Activated CD4-positive, alpha-beta memory T cell treated with anti-CD3 and anti-CD28 coated beads for 36 hours (primary cell): ENCODE results near the gene TBC1D5. TPM values are rescaled to one million over a fixed set of nuclear protein-coding genes. Genes with fewer than 3 reads are reported as not detected.

Experiments used
- CTCF ChIA-PET: fragments of 350-600 bp; sonication (Branson Sonifier 250); formaldehyde crosslinking; loops from one replicate; lab custom pipeline; 2021; ENCODE audit warnings: antibody characterized with exemption, inconsistent platforms; lab: Charles Lee
- POLR2A ChIA-PET: fragments of 350-600 bp; sonication (Branson Sonifier 250); formaldehyde crosslinking; loops from one replicate; lab custom pipeline; 2021; ENCODE audit warnings: antibody characterized with exemption; lab: Charles Lee
- DNase-seq: peaks from one replicate; pipeline ENCODE4 v3.0.0-alpha.2; 2020
- H3K27ac Mint-ChIP-seq: one replicate; pipeline ENCODE4 v1.8.0; 2021; ENCODE audit warnings: mixed read lengths
- H3K27me3 Mint-ChIP-seq: one replicate; pipeline ENCODE4 v1.8.0; 2021; ENCODE audit warnings: mixed read lengths
- H3K36me3 Mint-ChIP-seq: one replicate; pipeline ENCODE4 v1.8.0; 2021; ENCODE audit warnings: mixed read lengths
- H3K4me1 Mint-ChIP-seq: one replicate; pipeline ENCODE4 v1.8.0; 2021; ENCODE audit warnings: low read depth, mixed read lengths
- H3K4me3 Mint-ChIP-seq: one replicate; pipeline ENCODE4 v1.8.0; 2021; ENCODE audit warnings: mild to moderate bottlenecking, mixed read lengths
- H3K9me3 Mint-ChIP-seq: one replicate; pipeline ENCODE4 v1.8.0; 2021; ENCODE audit warnings: mixed read lengths
- intact Hi-C: fragments of 100-400 bp; cut with micrococcal nuclease; formaldehyde crosslinking; loops from one replicate; pipeline ENCODE4 v1.15.1; 2023
- total RNA-seq, 2 experiments: library from RNA; stranded (reverse); gene quantifications; one replicate each; pipeline ENCODE4 v1.2.3, GENCODE V29; 2021

The TBC1D5 gene
- total RNA-seq, 2 experiments from 2014 or later, result 49.2 to 53.7 TPM

GRCh38 chr3:17770682-17771081 lies 28.3 kb upstream of the TBC1D5 start:
- Mint-ChIP-seq H3K4me3 (no peak overlapping the region), H3K4me1 (peaks cover 7% of the 10 kb centered on the region), H3K27ac (no peak overlapping the region), H3K27me3 (peaks cover 9% of the 10 kb centered on the region), H3K9me3 (peaks cover 5% of the 10 kb centered on the region), H3K36me3 (no peaks in the 10 kb centered on the region)
- DNase-seq, result no peak
- intact Hi-C loops, result no loop called here
- ChIA-PET CTCF (no interaction called here), POLR2A (no interaction called here)

GRCh38 chr3:17765819-17766472 lies 23.5 kb upstream of the TBC1D5 start:
- CTCF ChIA-PET, result no interaction called here
- no peaks in the 10 kb centered on the region for H3K36me3 Mint-ChIP-seq
- H3K4me3 Mint-ChIP-seq, result no peak overlapping the region
- intact Hi-C loops, result no loop called here
- no peaks in the 10 kb centered on the region for H3K27me3 Mint-ChIP-seq
- H3K4me1 Mint-ChIP-seq, result no peaks in the 10 kb centered on the region
- no peak for DNase-seq
- no peak overlapping the region for H3K27ac Mint-ChIP-seq
- H3K9me3 Mint-ChIP-seq, result no peaks in the 10 kb centered on the region
- POLR2A ChIA-PET, result no interaction called here

GRCh38 chr3:17761563-17761962 lies 19.1 kb upstream of the TBC1D5 start:
- H3K4me3 Mint-ChIP-seq, result no peak overlapping the region
- CTCF ChIA-PET, result no interaction called here
- peaks cover 1% of the 10 kb centered on the region for H3K27me3 Mint-ChIP-seq

GRCh38 chr3:17759901-17760300 lies 17.5 kb upstream of the TBC1D5 start:
- ChIA-PET CTCF (no interaction called here), POLR2A (no interaction called here)
- DNase-seq, result no peak
- peaks cover 3% of the 10 kb centered on the region for H3K4me1 Mint-ChIP-seq
- no peak overlapping the region for H3K4me3 Mint-ChIP-seq
- H3K36me3 Mint-ChIP-seq, result no peaks in the 10 kb centered on the region
- intact Hi-C loops, result no loop called here
- peaks cover 1% of the 10 kb centered on the region for H3K27me3 Mint-ChIP-seq
- H3K9me3 Mint-ChIP-seq, result no peaks in the 10 kb centered on the region
- no peak overlapping the region for H3K27ac Mint-ChIP-seq

More at GRCh38 chr3:17761563-17761962, 19.1 kb upstream of the TBC1D5 start:
- H3K4me1 Mint-ChIP-seq, result no peaks in the 10 kb centered on the region
- H3K36me3 Mint-ChIP-seq, result no peaks in the 10 kb centered on the region
- intact Hi-C loops, result no loop called here
- POLR2A ChIA-PET, result no interaction called here
- no peaks in the 10 kb centered on the region for H3K9me3 Mint-ChIP-seq
- H3K27ac Mint-ChIP-seq, result no peak overlapping the region
- no peak for DNase-seq

- DNase-seq, result no peak
- Mint-ChIP-seq H3K27ac (no peak overlapping the region), H3K36me3 (no peaks in the 10 kb centered on the region), H3K4me3 (no peak overlapping the region), H3K27me3 (peaks cover 1% of the 10 kb centered on the region), H3K4me1 (peaks cover 3% of the 10 kb centered on the region), H3K9me3 (no peaks in the 10 kb centered on the region)
- intact Hi-C loops, result no loop called here
- ChIA-PET POLR2A (no interaction called here), CTCF (no interaction called here)
Measured at GRCh38 chr3:17755836-17756235, 13.4 kb upstream of the TBC1D5 start.

GRCh38 chr3:17753632-17753992 lies 11.2 kb upstream of the TBC1D5 start:
- Mint-ChIP-seq H3K9me3 (no peaks in the 10 kb centered on the region), H3K36me3 (no peaks in the 10 kb centered on the region), H3K4me1 (peaks cover 15% of the 10 kb centered on the region), H3K27me3 (peaks cover 1% of the 10 kb centered on the region), H3K27ac (no peak overlapping the region), H3K4me3 (no peak overlapping the region)
- intact Hi-C loops, result no loop called here
- DNase-seq, result no peak
- ChIA-PET CTCF (no interaction called here), POLR2A (no interaction called here)

- Mint-ChIP-seq H3K4me1 (peaks cover 15% of the 10 kb centered on the region), H3K27me3 (peaks cover 1% of the 10 kb centered on the region), H3K36me3 (no peaks in the 10 kb centered on the region), H3K27ac (no peak overlapping the region), H3K9me3 (no peaks in the 10 kb centered on the region), H3K4me3 (no peak overlapping the region)
- no peak for DNase-seq
- intact Hi-C loops, result no loop called here
- CTCF ChIA-PET, result interaction anchor here (0.7 kb wide), 1 partner anchor 41 kb away, joined by 3 read pairs; no protein-coding TSS in a partner anchor
- POLR2A ChIA-PET, result no interaction called here
Measured at GRCh38 chr3:17752876-17753631, 10.6 kb upstream of the TBC1D5 start.

GRCh38 chr3:17752436-17752835 lies 10.0 kb upstream of the TBC1D5 start:
- Mint-ChIP-seq H3K36me3 (no peaks in the 10 kb centered on the region), H3K9me3 (no peaks in the 10 kb centered on the region), H3K4me3 (no peak overlapping the region), H3K4me1 (peaks cover 19% of the 10 kb centered on the region), H3K27me3 (no peaks in the 10 kb centered on the region), H3K27ac (no peak overlapping the region)
- DNase-seq, result no peak
- intact Hi-C loops, result no loop called here
- ChIA-PET CTCF (interaction anchor here (0.7 kb wide), 2 partner anchors 13 to 41 kb away, joined by 3 read pairs; no protein-coding TSS in a partner anchor), POLR2A (no interaction called here)

- H3K4me1 Mint-ChIP-seq, result peaks cover 17% of the 10 kb centered on the region
- no peaks in the 10 kb centered on the region for H3K36me3 Mint-ChIP-seq
- H3K27ac Mint-ChIP-seq, result no peak overlapping the region
- H3K27me3 Mint-ChIP-seq, result no peaks in the 10 kb centered on the region
- ChIA-PET CTCF (interaction anchor here (0.6 kb wide), 1 partner anchor 226 kb away, joined by 3 read pairs; no protein-coding TSS in a partner anchor), POLR2A (no interaction called here)
- H3K9me3 Mint-ChIP-seq, result no peaks in the 10 kb centered on the region
- H3K4me3 Mint-ChIP-seq, result peak overlapping the region; percentile 27
- no peak for DNase-seq
- intact Hi-C loops, result loop anchor here (10.0 kb wide), 3 partner anchors 725 to 1155 kb away; partner anchors contain the start of gene PLCL2
Measured at GRCh38 chr3:17749705-17750293, 7.4 kb upstream of the TBC1D5 start.

- H3K9me3 Mint-ChIP-seq, result no peaks in the 10 kb centered on the region
- DNase-seq, result peak; percentile 48
- H3K36me3 Mint-ChIP-seq, result no peaks in the 10 kb centered on the region
- H3K27me3 Mint-ChIP-seq, result no peaks in the 10 kb centered on the region
- H3K4me1 Mint-ChIP-seq, result peaks cover 17% of the 10 kb centered on the region
- ChIA-PET CTCF (no interaction called here), POLR2A (interaction anchor here (0.6 kb wide), 1 partner anchor 929 kb away, joined by 3 read pairs; no protein-coding TSS in a partner anchor)
- peak overlapping the region; percentile 3 for H3K4me3 Mint-ChIP-seq
- no peak overlapping the region for H3K27ac Mint-ChIP-seq
- intact Hi-C loops, result loop anchor here (10.0 kb wide), 3 partner anchors 724 to 1154 kb away; partner anchors contain the start of gene PLCL2
Measured at GRCh38 chr3:17749281-17749680, 6.8 kb upstream of the TBC1D5 start.

- CTCF ChIA-PET, result interaction anchor here (0.6 to 1.2 kb wide), 3 partner anchors 94 to 549 kb away, joined by 3 to 4 read pairs (median 3); no protein-coding TSS in a partner anchor
- H3K36me3 Mint-ChIP-seq, result no peaks in the 10 kb centered on the region
- intact Hi-C loops, result loop anchor here (10.0 kb wide), 3 partner anchors 723 to 1153 kb away; partner anchors contain the start of gene PLCL2
- no peak overlapping the region for H3K4me3 Mint-ChIP-seq
- no peak for DNase-seq
- no peak overlapping the region for H3K27ac Mint-ChIP-seq
- peaks cover 27% of the 10 kb centered on the region for H3K4me1 Mint-ChIP-seq
- POLR2A ChIA-PET, result interaction anchor here (1.3 kb wide), 1 partner anchor 27 kb away, joined by 5 read pairs; no protein-coding TSS in a partner anchor
- no peaks in the 10 kb centered on the region for H3K27me3 Mint-ChIP-seq
- no peaks in the 10 kb centered on the region for H3K9me3 Mint-ChIP-seq
Measured at GRCh38 chr3:17747890-17748247, 5.4 kb upstream of the TBC1D5 start.
